Forelimb muscle (tissue), 1 donor: ENCODE measurements around the gene GALNT17. TPM values are rescaled to one million over a fixed set of nuclear protein-coding genes. Genes with fewer than 3 reads are reported as not detected.

Experiments
- DNase-seq: peaks from one replicate; pipeline ENCODE4 v3.0.0-alpha.2; 2013; ENCODE audit warnings: low read depth
- polyA plus RNA-seq: library from polyadenylated mRNA; unstranded; fragments of 120-200 nt; gene quantifications from one replicate; pipeline ENCODE4 v1.2.1, GENCODE V29; 2013; ENCODE audit not compliant: insufficient read length

The GALNT17 gene
- polyA plus RNA-seq, result 35.4 TPM

DNA sequence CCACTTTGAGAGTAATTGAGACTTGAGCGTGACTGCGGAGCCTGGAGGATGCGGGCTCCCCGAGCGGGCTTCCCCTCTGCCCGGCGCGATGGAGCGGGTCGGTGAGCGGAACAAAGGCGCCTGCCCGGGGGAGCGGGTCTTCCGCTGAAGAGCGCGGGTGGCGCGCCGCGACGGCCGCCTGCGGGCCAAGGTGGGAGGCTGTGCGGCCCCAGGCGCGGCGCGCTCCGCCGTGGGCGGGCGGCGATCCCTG is at the start of gene GALNT17:
Gene GALNT17 (plus strand): TSS at position 18 of the 250 bp plus-strand sequence.
- DNase-seq, result no peak

GRCh38 chr7:71095266-71095860 is 36.6 kb upstream of the GALNT17 start:
- no peak for DNase-seq

- no peak for DNase-seq
Measured at GRCh38 chr7:71096351-71096750, 35.6 kb upstream of the GALNT17 start.

DNA sequence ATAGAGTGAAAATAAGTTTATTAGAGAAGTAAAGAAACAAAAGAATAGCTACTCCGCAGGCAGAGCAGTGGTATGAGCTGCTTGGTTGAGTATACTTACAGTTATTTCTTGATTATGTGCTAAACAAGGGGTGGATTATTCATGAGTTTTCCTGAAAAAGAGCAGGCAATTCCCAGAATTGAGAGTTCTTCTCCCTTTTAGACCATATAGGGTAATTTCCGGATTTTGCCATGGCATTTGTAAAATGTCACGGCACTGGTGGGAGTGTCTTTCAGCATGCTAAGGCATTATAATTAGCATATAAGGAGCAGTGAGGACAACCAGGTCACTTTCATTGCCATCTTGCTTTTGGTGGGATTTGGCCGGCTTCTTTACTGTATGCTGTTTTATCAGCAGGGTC is 25.7 kb upstream of the GALNT17 start:
- DNase-seq, result no peak

DNA sequence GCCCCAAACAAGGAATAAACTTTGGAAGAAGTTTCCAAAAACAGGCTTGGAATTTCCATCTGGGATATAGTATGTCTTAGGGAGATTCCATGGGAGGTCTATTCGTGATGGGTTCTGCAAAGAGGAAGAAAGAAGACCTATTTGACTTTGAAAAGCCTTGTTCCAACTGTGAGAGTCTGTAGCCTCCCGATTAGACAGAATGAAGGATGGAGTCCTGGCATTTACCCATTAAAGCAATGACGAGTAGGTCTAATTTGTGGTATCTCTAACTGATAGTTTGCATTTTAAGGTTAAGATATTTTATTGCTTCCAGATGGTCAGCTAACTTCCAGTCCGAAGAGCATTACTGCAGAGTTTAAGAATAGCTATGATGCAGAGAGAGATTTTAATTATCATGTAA is 19.5 kb upstream of the GALNT17 start:
- DNase-seq, result no peak

GRCh38 chr7:71120096-71120495 is 11.8 kb upstream of the GALNT17 start:
- no peak for DNase-seq

GRCh38 chr7:71129126-71129525 is 2.8 kb upstream of the GALNT17 start:
- no peak for DNase-seq

GRCh38 chr7:71130031-71130679 is 1.8 kb upstream of the GALNT17 start:
- DNase-seq, result no peak

DNA sequence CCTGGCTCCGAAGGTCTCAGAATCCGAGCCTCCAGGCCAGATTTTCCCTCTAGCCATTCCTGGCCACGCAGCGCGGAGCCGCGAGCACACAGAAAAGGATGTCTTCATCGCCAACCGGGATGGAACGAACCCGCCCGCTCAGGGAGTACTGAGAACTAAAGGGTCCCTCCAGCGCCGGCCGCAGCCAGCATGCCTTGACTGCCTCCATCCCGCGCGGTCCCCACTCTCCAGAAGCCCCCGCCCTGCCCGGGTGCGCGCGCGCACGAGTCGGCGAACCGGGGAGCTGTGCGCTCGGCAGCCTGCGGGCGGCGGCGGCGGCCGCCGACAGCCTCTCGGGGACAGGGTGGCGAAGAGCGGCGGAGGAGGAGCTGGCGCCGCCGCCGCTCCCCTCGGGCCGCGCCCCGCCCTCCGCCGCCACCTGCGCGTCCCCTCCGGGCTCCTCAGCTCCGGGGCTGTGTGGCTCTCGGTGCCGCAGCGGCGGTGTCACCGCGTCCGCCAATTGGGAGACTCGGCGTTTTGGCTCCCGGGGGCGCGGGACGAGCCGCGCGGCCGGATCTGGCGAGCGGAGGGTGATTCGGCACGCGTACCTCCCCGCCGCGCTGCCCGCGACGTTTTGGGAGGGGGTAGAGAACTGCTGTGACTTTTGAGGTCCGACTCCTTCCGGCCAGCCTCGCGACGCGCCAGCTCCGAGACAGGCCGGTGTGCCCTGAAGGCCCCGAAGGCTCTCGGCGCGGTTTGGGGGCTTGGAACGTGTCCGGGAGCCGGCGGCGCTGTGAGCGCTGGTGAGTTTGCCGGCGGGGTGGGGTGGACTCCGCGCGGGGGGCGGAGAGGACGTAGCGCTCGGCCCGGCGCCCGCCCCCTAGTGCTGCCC is 453 bp upstream of the GALNT17 start:
- no peak for DNase-seq

GRCh38 chr7:71132377-71133231 is 660 bp downstream of the GALNT17 start:
- no peak for DNase-seq

DNA sequence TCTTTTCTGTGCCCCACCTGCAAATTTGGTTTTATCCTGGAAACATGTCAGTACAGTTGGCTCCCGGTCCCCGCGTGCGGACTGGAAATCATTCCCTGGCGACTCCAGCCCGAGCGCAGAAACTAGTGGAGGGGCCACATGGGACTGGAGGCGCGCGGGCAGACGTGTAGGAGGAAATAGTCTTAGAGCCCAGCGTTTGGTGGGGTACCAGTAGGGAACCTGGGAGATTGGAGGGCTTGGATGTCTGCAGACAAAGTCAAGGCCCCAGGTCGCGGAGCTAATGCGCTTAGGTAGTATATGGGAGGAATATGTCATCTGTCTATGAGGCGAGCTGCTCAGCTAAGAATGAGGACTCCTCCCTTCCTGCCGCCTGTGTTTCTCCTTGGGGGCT is 1.3 kb downstream of the GALNT17 start:
- no peak for DNase-seq

- no peak for DNase-seq
Measured at GRCh38 chr7:71133856-71134255, 1.9 kb downstream of the GALNT17 start.

DNA sequence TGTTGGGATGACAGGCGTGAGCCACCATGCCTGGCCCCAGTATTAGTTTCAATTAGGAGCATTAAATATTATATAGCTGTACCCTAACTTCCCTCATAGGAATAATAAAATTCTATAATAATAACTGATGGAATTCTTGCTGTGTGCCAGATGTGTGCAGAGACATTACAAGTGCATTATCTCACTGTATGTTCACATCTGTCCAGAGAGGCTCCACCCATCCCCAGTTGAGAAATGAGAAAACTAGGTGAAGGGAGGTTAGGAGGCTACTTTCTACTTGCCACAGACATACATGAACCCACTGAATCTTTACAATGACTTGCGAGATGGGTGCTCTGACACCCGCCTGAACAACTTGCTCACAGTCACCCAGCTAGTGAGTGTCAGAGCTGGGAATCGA is 3.2 kb downstream of the GALNT17 start:
- no peak for DNase-seq

DNA sequence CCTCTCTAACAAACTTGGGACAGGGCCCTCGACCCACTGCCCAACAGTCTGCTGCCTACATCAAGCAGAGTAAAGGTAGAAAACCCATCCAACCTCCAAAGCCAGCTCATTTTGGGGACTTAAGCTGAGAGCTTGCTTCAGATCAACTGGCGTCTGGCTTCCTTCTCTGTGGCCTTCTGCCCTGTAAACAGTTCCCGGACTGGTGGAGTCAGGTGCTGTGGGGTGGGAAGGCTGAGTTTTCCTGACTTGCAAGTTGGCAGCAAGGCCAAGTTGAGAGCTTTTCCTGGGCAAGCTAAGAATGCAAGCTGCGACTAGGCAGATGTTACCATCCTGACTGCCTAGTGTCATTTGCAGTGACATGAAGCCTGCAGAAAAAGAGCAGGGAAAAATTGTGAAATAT is 3.7 kb downstream of the GALNT17 start:
- DNase-seq, result no peak

GRCh38 chr7:71137479-71137878 is 5.5 kb downstream of the GALNT17 start:
- DNase-seq, result no peak

DNA sequence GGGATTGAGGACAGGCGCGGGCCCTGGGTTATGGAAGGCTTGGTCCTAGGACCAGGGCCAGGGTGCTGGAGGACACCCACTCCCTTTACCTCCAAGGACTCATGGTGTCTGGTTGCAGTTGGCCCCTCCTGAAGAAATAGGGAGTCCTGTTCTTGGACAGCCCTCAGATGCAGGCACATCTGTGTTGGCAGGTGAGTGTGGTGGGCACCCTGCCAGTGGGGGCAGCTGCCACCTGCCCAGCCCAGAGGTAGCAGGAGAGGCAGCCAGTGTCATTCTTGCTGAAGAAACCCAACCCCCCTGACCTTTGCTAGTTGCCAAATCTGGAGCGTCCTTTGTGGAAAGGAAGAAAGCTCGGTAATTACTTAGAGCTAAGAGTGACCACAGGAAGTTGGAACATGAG is 8.3 kb downstream of the GALNT17 start:
- no peak for DNase-seq

- DNase-seq, result no peak
Measured at GRCh38 chr7:71144963-71145362, 13.0 kb downstream of the GALNT17 start.

DNA sequence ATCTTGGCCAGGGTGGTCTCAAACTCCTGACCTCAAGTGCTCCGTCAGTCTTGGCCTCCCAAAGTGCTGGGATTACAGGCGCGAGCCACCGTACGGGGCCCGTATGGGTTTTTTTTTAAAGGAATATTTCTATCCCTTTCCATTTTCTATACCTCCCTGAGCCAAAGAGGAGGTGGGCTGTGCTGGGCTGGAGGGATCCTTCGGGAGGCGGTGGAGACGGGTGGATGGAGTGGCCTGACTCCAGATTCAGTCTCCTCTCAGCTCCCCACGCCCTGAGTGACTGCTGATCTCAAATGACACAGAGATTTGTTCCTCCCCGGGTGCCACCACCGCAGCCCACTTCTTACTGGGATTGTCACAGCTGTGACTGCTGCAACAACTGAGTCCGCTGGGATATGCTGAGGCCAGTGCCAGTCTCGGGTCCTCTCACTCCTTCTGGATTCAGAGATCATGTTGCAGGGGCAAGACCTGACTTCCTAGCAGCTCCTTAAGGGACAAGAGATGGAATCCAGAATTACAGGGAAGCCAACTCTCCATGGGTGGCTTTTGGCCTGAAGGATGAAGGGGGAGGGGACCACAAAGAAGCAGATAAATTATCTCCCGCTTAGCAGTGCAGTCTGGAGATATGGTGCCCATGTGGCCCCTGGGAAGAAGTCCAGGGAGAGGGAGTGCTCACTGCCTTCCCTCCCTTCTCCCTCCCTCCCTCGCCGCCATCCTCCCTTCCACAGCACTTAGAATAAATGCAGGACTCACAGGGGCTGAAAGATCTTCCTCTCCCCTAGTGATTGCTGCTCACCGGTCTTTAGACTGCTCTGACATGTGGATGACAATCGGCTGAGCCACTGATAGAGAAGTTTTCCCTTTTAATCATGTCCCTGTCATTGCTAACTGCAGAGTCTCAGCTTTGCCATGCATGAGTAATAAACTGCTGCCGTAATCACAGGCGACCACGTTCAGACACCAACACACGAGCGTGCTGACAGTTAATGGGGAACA is 14.3 kb downstream of the GALNT17 start:
- no peak for DNase-seq

DNA sequence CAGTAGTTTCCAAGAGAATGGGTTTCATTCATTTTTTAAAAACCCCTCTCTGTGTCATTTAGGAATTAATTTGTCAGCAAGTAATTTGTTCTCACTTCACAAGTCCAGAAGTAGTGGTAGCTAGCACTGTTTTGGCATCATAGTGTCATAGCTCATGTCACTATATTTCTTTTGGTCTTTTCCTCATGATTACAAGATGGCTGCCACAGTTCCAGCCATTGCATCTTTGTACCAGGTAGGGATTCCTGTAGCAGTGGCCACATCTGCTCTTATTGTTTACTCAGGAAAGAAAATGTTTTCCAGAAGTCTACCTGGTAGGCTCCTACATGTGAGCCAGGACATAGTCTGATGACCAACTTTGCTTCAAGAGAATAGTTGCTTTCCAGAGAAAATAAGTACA is 16.2 kb downstream of the GALNT17 start:
- DNase-seq, result no peak

DNA sequence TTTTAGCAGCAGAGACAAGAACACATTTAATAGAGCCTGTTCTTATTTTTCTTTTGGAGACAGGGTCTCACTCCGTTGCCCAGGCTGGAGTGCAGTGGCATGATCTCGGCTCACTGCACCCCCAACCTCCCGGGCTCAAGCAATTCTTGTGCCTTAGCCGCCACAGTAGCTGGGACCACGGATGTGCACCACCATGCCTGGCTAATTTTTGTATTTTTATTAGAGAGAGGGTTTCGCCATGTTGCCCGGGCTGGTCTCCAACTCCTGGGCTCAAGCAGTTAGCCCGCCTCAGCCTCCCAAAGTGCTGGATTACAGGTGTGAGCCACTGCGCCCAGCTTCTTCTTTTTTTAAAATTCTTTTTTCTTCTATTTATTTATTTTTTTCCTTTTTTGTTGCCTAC is 23.3 kb downstream of the GALNT17 start:
- DNase-seq, result no peak

DNA sequence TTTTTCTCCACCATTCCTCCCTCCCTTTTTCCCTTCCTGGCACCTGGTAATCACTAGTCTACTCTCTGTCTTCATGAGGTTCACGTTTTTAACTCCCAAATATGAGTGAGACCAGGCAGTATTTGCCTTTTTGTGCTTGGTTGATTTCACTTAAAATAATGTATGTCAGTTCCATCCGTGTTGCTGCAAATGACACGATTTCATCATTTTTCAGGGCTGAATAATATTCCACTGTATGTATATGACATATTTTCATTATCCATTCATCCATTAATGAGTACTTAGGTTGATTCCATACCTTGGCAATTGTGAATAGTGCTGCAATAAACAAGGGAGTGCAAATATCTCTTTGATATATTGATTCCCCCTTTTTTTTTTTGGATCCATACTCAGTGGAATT is 25.8 kb downstream of the GALNT17 start:
- no peak for DNase-seq
